Stromal cell of bone marrow (primary cell): ENCODE measurements around the gene ITGB1.
"Not testable (repeated sequence)": the region's sequence is repeated elsewhere in the genome, so short reads cannot be mapped to it uniquely, and the experiment has no call there.

Source experiments
- DNase-seq: peaks from one replicate; pipeline ENCODE4 v3.0.0-alpha.2; 2012; ENCODE audit warnings: low read depth

The ITGB1 gene

DNA sequence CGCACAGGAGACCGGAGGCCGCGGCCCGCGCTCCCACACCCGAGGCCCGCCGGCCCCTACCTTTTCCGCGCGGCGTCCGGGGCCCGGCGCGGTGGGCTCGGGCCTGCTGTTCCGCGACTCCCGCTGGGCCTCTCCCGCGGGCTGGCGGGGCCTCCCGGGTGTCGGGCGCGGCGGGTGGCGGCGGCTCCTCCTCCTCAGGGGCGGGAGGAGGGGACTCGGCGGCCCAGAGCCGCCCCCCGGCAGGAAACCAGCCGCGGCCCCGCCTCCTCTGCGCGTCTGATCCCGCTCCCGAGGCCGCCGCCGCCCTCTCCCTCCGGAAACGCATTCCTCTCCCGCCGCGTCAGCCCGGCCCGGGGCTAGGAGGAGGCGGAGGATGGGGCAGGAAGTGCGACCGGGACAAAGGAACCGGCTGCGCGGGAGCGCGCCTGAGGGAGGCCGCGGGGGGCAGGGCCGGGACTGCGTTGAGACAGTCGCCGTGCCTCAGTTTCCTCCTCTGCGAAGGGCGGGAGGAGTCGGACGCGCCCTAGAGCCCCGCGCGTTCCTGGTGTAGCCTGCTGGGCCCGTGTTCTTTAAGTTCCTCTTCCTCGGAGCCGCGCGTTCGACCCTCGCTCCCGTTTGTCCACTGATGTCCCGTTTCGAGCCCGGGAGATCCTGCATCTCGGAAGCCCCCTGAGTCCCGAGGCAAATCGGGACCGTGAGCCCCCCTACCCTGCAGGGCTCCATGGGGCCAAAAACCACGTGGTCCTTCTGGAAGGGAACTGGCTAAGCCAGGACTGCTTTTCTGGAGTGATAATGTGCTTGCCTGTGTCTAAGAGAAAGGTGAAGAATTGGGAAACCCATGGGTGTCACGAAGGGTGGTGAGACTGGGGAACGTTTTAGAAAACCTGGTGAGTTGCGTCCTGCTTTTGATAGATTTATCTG is at the start of gene ITGB1:
Gene ITGB1, minus strand, starts transcription at position 146 of the 921 bp plus-strand sequence. CDS start 22,672 bp downstream, outside the sequence.
- peak; percentile 95 for DNase-seq

DNA sequence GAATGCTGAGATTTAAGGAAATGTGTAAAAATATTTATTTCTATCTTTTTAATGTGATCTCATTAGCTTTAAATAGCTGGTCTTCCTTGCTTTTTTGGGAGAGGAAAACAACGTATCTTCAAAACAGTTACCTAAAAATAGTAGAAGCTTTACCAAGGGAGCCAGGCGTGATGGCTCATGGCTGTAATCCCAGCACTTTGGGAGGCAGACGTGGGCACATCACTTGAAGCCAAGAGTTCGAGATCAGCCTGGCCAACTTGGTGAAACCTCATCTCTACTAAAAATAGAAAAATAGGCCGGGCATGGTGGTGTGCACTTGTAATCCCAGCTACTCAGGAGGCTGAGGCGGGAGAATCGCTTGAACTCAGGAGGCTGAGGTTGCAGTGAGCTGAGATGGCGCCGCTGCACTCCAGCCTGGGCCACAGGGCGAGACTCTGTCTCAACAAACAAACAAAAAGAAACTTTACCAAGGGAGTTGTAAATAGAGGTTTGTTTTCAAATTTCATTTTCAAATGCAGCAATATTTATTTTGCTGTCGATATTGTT is 48.4 kb upstream of the ITGB1 start:
- no peak for DNase-seq

DNA sequence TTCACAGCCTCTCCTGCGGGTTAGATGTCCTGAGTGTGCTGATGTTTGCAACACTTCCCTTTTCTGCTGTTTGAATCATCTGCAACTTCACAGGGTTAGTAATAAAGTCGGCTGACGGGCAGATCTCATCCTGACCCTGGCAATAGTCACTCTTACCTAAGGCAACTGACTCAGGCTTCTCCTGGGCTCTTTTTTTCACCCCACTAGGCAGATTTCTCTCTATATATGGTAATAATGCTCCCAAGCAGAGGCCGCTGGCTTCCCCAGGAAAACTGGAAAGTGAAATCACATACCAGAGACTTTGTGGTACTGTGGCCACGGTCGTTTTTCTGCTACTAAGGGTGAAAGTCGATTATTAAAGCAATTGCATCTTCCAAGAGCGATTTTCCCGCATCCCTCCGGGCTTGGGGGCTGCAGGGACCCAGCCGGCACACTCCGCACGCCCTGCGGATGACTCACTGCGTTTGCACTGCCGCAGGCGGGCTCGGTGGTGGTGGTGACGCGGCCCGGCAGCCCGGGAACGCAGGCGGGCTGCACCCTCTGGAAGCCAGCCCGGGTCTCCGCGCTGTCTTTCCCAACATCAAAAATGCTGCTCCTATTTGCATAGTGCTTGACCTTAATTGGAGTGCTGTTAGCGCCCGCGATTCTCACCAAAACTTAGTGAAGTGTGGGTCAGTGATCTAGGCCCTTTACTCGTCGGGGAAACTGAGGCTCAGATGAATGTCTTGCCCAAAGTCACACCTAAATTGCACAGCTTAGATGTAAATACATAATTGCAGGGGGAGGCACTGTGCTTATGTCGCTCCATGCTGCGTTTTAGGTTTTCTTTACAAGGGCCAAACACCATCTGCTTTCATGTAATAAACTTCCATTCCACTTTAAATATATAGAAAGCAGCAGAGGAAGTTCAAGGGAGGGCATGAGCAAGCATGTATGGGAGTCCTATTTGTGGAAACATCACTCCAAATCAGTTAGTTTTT is 47.6 kb upstream of the ITGB1 start:
- DNase-seq = peak; percentile 96

DNA sequence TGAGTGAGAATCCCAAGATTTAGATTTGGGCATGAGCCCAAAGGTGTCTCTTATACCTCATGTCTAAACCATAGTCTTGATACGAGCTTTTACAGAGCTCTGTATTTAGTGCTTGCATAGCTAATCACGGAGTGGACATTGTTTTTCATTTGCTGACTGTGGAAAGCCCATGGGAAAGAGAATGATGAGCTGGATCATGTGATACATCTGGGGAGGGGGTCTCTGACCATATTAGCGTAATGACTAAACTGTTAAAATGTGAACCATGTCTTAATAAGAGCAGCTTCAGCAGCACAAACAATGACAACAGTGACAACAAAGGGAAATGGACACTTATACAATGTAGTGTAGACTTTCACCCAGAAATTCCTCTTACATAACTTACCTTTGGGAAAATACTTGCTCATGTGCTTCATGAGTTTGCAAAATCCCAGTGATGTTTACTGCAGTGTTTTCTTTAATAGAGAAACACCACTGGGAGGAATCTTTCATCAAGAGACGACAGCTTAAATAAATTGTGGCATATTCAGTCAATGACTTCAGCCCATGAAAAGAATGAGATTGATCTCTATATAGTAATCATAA is 44.0 kb upstream of the ITGB1 start:
- DNase-seq = no peak

DNA sequence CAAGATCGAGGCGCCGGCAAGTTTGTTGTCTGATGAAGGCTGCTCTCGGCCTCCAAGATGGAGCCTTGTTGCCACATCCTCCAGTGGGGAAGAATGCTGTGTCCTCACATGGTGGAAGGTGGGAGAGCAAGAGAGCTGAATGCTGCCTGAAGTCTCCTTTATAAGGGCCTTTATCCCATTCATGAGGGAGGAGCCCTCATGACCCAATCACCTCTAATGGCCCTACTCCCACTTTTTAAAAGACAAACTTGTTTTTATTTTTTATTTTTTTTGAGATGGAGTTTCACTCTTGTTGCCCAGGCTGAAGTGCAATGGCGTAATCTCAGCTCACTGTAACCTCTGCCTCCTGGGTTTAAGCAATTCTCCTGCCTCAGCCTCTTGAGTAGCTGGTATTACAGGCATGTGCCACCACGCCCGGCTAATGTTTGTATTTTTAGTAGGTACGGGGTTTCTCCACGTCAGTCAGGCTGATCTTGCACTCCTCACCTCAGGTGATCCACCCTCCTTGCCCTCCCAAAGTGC is 40.1 kb upstream of the ITGB1 start:
- DNase-seq = not testable (repeated sequence)

DNA sequence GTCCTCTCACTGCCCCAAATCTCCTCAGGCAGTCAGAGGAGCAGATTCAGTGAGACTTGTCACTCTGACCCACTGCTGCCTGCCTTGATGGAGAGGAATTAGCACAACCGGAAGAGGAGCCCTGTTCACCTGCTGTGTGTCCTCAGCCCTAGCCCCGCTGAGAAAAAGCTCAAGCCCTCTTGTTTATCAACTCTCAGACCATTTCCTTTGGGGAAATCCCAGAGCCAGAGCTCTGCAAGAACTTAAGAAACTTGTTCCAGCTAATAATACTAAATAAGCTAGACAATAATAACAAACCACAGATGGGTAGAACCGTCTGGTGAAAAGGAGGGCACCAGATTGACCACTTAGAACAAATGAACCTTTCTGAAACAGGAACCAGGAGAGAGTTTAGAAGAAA is 37.7 kb upstream of the ITGB1 start:
- no peak for DNase-seq

DNA sequence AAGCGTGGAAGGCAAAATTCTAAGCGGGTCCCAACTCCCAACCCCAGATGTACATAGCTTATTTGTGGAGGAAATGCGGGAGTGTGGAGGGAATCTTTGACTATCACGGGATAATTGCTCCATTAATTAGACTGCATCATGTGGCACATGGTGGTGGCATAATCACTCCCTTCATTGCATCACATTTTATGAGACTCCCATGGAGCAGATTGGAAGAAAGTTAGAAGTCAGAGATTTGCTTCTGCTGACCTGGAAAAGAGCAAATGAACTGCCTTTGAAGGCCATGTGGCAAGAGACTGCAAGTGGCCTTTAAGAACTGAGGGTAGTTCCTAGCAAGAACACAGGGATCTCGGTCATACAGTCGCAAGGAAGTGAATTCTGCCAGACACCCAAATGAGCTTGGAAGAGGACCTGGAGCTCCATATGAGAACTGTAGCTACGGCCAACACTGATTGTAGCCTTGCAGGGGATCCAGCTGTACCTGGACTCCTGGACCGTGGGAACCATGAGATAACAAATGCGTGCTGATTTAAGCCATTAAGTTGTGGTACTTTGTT is 37.1 kb upstream of the ITGB1 start:
- no peak for DNase-seq

DNA sequence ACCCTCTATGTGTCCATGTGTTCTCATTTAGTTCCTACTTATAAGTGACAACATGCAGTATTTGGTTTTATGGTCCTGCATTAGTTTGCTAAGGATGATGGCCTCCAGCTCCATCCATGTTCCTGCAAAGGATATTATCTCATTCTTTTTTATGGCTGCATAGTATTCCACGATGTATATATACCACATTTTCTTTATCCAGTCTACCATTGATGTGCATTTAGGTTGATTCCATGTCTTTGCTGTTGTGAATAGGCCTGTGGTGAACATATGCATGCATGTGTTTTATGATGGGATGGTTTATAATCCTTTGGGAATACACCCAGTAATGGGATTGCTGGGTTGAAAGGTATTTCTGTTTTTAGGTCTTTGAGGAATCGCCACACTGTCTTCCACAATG is 36.6 kb upstream of the ITGB1 start:
- not testable (repeated sequence) for DNase-seq

DNA sequence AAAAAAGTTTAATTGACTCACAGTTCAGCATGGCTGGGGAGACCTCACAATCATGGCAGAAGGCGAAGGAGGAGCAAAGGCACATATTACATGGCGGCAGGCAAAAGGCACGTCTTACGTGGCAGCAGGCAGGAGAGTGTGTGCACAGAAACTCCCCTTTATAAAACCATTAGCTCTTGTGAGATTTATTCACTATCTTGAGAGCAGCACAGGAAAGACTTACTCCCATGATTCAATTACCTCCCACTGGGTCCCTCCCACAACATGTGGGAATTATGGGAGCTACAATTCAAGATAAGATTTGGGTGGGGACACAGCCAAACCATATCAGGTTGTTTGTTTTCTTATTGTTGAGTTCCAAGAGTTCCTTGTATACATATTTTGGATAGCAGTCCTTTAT is 34.3 kb upstream of the ITGB1 start:
- not testable (repeated sequence) for DNase-seq

DNA sequence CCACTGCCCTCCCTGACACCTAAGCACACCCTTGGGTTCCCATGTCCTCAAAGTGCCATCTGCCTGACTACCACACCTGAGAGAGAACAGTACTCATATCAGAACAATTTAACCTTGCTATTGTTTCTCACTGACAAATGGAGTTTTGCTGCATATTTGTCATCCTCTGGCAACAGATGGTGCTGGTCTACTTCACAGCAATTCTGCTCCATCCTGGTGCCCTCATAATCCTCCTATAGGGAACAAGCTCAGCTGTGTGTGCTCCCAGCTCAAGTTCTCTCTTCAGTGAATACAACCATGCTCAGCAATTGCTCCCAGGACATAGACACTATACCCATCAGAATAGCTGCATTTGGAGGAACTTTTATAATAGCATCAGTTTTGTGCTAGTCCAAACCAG is 32.8 kb upstream of the ITGB1 start:
- DNase-seq = no peak

DNA sequence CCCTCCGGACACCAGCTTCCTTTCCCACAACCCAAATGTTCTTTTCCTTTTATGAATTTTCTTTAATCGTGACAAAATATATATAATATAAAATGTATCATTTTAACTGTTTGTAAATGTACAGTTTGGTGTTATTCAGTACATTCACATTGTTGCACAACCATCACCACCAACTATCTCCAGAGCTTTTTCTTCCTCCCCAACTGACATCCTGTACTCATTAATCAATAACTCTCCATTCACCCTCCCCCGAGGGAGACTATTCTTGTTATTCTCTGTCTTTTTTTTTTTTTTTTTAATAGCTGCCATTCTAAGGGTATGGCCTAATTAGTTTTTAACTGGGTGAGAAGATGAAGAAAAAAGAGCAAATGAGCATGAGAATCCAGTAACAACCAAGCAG is 30.6 kb upstream of the ITGB1 start:
- DNase-seq = no peak

DNA sequence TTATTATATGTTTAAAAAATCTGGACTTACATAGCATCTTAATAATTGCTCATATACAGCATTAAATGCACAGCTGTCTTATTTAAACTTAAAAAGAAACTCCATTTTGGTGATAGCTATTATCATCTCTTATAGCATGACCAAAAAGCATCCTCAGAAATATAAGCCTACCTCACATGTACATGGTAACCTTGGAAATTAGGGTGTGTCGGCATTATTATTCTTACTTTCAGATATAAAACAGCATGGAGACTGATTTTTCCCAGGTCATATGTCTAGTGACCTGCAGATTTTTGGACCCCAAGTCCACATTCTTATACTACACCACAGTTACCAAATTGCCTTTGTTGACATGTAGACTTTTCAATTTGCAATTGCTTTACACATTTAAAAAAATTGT is 29.1 kb upstream of the ITGB1 start:
- no peak for DNase-seq

DNA sequence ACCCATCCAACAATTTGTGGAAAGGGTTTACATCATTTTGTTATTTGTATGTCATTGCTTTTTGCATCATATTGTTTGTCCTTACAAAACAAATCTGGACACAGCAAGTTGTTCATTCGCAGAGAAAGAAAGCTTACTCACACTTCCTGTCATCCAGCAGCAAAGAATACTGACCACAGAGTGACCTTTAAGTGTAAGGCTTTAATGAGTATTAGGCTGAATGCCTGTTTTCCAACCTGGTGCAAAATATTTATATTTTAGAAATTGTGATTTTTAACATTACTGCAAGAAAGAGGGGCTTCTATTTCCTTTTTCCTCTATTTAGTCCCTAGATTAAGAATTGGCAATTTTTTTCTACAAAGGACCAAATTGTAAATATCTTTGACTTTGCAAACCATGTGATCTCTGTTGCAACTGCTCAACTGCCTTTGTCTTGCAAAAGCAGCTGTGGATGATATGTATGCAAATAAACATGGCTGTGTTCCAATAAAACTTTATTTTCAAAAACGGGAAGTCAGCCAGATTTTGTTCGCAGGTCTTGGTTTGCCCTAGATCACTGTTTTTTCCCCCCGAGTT is 27.8 kb upstream of the ITGB1 start:
- peak; percentile 79 for DNase-seq

DNA sequence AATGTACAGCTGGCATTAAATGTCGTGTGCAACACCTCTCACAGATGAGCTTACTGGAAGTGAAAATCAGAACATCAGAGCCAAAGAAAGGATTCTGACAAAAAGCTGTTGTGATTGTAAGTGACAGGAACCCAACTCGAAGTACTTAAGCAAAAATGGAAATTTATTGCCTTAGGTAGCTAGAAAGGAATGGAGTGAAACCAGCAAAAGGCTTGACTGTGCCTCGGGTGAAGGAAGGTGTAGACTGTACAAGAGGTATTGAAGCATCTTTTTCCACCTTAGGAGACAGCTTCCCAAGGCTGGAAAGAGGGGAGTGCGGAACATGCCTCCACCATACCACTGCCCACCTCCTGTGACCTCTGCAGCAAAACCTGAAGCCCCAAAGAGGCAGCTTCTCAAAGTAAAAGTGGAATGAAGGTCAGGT is 27.3 kb upstream of the ITGB1 start:
- DNase-seq = no peak

DNA sequence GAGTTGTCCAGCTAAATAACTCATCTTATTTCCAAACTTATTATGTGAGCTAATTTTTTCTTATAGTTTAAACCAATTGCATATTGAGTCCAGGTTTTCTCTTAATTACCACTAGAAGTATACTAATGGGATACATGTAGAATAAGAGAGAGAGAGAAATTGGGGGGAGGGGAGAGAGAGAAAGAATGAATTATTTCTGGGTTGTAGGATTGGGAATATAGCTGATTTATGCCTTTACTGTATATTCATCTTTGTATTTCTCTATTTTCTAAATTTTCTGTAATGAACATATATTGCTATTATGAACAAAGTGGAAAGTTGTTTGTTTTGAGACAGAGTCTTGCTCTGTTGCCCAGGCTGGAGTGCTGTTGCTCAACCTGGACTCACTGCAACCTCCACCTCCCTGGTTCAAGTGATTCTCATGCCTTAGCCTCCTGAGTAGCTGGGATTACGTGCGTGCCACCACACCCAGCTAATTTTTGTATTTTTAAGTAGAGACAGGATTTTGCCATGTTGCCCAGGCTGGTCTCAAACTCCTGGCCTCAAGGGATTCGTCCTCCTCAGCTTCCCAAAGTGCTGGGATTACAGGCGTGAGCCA is 26.1 kb upstream of the ITGB1 start:
- DNase-seq = no peak

DNA sequence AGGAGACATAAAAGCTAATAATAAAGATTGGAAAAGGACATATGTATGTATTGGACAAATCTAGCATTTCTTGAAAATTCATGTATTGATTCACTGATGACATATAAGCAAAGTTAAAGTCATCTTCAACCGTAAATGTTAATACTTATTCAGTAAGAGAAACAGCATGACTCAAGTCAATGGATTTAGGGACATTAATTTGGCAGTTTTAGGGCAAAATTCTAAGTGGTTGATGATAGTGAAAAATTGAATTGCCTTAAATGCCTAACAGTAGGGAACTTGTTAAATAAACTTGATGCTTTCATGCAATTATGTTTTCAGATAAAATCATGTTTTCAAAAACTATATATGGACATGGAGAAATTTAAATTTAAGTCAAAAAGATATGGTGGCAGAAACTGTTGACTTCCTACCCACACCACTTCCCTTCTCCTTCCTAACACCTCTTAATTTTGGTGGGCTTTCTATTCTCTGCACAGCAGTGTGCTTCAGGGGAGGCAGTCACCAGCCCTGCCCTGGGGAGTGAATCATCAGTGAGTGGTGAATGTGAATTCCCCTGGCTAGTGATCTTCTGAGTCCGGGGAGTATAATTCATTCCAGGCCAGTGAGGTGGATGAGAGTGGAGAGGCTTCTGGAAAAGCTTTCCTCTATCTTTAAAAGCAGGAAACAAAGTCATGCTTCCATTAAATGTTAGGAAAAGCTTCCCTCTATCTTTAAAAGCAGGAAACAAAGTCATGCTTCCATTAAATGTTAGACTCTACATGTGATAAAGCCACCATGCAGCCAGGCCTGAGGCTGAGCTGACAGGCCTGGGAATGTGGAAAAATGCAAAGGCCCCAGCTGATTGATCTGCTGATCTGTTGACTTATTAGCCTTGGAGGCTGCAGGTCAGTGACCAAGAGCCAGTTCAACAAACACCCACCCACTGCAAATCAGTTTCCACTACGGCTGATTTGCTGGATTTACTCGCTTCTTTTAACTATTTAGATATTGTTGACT is 25.2 kb upstream of the ITGB1 start:
- peak; percentile 85 for DNase-seq

DNA sequence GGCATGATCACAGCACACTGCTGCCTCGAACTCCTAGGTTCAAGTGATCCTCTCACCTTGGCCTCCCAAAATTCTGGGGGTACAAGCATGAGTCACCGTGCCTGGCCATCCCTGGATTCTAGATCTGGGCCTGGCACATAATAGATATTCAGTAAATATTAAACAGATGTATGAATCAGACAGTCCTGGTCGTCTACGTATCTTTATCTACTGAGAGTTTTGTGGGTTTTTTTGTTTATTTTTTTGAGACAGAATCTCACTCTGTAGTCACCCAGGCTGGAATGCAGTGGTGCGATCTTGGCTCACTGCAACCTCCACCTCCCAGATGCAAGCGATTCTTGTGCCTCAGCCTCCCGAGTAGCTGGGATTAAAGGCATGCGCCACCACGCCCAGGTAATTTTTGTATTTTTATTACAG is 24.3 kb upstream of the ITGB1 start:
- DNase-seq = no peak

DNA sequence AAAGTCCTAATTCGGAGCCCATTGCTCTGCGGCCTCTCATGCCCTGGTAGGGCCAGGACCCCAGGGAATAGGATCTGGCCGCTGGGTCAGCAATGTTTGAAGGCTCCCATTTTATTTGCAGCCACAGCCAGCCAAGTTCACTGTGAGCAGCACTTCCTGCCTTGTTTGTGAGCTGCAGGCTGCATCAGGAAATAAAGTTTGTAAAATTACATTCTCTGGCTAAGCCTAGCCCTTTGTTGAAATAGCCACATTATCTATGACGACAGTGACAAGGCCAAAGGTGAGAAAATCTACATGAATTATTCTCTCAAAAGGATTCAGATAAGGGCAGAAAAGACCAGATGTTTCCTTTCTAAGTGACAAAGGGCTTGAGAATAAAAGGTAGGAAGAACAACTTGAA is 23.7 kb upstream of the ITGB1 start:
- no peak for DNase-seq
